C4-2B (cell line): ENCODE data around the gene ELMO2.

Experiments
- ZFX ChIP-seq: fragments of 450-650 bp; IDR thresholded peaks from 2 replicates; pipeline ENCODE4 v1.6.1; 2017
- TF ChIP-seq, protein P1 (sequence below): fragments of 450-650 bp; conservative IDR thresholded peaks from 2 replicates; pipeline ENCODE4 v1.5.1; 2017; ENCODE audit warnings: mild to moderate bottlenecking

DNA sequence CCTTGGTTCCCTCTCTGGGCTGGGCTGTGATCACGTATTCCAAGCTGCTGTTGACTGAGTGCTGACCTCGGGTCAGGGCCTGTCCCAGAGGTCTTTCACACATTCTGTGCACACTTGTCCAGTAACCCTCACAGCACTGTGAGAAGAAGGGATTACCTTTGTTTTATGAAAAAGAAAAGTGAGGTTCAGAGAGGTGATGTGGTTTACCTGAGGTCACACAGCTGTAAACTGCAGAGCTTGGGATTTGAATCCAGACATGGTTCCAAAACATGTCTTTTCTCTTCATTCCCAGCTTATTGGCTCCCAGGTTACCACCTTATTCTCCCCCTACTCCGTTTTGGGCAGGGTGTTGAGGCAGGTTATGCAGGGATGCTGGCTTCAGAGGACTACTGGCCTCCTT is 69.7 kb downstream of the ELMO2 start:
- TF ChIP-seq, protein P1, sequence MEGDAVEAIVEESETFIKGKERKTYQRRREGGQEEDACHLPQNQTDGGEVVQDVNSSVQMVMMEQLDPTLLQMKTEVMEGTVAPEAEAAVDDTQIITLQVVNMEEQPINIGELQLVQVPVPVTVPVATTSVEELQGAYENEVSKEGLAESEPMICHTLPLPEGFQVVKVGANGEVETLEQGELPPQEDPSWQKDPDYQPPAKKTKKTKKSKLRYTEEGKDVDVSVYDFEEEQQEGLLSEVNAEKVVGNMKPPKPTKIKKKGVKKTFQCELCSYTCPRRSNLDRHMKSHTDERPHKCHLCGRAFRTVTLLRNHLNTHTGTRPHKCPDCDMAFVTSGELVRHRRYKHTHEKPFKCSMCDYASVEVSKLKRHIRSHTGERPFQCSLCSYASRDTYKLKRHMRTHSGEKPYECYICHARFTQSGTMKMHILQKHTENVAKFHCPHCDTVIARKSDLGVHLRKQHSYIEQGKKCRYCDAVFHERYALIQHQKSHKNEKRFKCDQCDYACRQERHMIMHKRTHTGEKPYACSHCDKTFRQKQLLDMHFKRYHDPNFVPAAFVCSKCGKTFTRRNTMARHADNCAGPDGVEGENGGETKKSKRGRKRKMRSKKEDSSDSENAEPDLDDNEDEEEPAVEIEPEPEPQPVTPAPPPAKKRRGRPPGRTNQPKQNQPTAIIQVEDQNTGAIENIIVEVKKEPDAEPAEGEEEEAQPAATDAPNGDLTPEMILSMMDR: no peak
- TF ChIP-seq ZFX: no peak
